GM19438 (cell line): ENCODE measurements around the gene OR8U1.
"Not testable (repeated sequence)": the region's sequence is repeated elsewhere in the genome, so short reads cannot be mapped to it uniquely, and the experiment has no call there.

Source experiments
- ATAC-seq: cut with Tn5 transposase; IDR thresholded peaks from one replicate; pipeline ENCODE4 v1.9.1; 2021; ENCODE audit warnings: low read depth; ENCODE audit not compliant: unreplicated experiment

Gene OR8U1

DNA sequence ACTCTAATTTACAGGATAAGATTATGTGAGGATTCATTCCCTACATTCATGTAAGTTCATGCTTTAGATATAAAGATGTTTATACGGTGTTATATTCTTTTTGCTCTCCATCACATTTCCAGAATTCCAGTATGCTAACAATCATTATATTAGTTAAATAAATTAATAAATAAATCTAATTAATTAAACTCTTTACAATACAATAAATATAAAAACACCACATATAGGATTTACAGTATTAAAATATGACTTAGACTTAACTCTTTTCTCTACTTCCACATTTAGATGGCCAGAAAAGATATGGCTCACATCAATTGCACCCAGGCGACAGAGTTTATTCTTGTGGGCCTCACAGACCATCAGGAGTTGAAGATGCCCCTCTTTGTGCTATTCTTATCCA, at the start of gene OR8U1:
TSS of gene OR8U1 (plus strand) at position 301 of the 400 bp plus-strand sequence. CDS start at position 301, 0 bp downstream.
- no peak for ATAC-seq

DNA sequence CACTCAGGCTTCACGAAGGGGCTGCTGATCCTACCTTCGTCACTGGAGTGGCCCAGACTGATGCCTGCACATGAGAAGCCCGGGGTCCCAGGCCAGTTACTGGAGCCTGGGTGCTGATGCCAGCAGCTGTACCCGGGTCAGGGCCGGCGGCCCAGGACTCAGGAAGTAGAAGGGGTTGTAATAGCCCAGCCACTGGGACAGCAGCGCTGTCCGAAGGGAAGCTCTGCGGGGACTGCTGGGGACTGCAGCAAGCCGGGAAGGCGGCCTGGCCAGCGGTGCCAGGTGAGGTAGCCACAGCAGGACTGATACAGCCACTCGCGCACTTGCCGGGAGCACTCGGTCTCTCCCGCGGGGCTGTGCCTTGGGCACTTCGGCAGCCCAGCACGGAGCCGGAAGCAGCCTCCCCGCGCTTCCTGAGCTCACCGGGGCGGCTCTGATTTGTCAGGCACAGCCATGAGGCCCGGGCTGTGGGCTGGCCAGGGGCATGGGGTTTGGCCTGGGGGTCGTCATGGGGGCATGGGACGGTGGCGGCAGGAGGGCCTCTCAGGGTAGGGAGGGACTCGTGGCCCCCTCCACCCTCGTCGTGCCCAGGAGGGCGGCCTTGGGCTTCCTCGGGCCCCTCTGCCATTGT, 43.4 kb upstream of the OR8U1 start:
- ATAC-seq: no peak

DNA sequence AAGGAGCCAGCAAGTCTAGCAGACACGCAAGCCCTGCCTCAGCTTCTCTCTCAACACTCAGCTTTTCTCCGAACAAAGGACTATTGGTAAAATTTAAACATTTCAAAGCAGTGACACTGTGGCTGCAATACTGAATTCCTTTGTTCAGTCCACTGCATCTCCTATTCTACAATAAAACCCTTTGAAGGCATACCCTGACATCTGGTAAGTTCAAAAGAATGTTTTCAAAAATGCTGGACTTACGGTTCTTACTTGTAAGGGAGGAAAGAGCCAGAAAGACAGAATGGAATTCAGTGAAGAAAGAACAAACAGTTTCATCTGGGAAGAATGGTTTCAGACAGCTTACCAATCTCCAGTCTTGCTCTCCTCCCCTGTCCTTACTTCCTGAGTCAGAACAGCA, 42.3 kb upstream of the OR8U1 start:
- ATAC-seq: no peak

DNA sequence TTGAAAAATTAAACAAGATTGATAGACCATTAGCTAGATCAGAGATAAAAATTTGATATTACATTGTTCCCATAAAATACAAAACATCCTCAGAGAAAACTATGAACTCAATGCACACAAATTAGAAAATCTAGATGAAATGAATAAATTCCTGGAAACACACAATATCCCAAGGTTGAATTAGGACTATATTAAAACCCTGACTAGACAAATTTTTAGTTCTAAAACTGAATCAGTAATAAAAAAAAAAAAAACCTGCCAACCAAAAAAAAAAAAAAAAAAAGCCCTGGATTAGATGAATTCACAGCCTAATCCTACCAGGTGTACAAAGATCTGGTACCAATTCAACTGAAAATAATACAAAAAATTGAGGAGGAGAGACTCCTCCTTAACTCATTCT, 35.1 kb upstream of the OR8U1 start:
- no peak for ATAC-seq

DNA sequence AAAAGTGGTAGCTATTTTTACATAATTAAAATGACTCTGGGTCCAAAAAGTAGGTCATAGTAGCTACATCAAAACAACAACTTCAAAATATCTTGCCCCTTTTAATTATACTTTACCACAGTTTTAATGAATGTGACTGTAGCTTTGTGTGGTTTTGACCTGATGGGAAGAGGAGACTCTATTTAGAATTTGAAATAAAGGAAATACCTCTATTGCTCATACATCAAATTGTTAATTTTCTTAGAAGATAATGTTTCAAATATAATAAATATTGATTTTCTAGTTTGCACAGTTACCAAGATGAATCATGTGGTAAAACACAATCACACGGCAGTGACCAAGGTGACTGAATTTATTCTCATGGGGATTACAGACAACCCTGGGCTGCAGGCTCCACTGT, 29.7 kb upstream of the OR8U1 start, which contains the start of gene OR8K1:
TSS of gene OR8K1 (plus strand) at position 301 of the 400 bp plus-strand sequence. CDS start at position 301, 0 bp downstream.
- no peak for ATAC-seq

DNA sequence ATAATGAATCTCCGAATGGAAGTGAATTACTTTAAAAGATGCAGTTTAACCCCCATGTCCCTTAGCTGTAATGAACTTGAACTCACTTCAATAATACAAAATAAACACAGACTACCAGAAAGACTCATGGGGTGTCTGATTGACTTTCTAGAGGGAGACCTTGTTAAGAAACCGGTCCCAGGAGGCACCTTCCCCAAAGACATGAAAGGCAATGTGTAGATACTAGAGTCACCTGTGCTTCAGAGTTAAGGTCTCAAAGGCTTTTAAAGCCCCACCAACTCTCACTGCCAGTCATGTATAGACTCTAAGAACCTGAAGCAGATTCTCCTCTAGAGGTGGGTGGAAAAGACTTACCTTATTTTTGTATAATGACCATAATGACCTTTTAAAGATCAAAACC, 21.4 kb upstream of the OR8U1 start, which contains the start of gene OR8J1:
TSS of gene OR8J1 (plus strand) at position 301 of the 400 bp plus-strand sequence. CDS start 5,956 bp downstream, outside the sequence.
- ATAC-seq: no peak

DNA sequence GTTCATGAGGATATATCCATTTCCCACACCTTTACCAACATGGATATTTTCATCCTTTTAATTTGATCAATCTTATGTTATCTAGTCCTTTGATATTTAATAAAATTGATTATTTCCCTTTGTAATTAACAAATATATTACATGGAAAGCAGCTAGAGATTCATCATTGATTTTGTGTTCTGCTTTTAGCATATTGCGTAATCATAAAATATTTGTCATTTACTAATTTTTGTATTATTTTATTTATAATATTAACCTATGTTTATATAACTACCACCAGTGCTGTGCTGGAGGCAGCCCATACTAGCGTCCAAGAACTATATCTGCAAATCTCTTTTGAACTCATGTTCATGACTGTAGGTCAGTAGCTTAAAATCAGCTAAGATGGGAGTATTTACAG, 4.7 kb downstream of the OR8U1 start:
- no peak for ATAC-seq

DNA sequence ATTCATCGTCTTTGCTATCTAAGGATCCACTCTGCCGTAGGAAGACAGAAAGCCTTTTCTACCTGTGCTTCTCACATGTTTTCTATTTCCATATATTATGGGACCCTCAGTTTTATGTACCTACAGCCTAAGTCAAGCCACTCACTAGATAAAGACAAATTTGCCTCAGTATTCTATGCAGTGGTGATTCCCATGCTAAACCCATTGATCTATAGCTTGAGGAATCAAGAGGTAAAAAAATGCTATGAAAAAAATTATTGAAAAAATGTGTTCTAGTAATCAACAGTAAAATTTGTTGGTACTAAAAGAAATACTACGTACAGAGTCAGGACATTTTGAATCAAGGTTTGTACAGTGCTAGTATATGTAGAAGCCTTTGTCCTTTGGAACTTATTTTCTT, 19.0 kb downstream of the OR8U1 start:
- no peak for ATAC-seq

DNA sequence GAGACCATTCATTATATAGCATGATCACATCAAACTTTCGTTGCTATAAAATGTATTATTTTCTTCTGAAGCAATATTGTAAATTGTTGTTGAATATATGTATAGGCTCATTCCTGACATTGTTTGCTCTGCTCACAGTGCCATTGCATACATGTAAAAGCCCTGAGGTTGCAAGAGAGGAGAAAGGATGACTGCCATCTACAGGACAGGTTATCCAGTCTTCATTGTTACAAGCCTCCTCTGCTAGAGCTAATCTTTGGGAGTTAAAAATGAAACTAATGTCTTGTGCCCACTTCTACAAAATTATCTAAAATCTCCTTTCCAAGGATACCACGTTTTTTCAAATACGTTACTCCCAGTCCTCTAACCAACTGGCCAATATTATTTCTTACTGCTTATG, 20.6 kb downstream of the OR8U1 start:
- ATAC-seq: no peak

DNA sequence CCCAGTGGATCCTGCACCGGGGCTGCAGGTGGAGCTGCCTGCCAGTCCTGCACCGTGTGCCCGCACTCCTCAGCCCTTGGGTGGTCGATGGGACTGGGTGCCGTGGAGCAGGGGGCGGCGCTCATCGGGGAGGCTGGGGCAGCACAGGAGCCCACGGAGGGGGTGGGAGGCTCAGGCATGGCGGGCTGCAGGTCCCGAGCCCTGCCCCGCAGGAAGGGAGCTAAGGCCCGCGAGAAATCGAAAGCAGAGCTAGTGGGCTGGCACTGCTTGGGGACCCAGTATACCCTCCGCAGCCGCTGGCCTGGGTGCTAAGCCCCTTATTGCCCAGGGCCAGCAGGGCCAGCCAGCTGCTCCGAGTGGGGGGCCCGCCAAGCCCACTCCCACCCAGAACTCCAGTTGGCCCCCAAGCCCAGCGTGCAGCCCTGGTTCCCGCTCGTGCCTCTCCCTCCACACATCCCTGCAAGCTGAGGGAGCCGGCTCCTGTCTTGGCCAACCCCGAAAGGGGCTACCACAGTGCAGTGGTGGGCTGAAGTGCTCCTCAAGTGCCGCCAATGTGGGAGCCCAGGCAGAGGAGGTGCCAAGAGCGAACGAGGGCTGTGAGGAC, 26.5 kb downstream of the OR8U1 start:
- not testable (repeated sequence) for ATAC-seq

DNA sequence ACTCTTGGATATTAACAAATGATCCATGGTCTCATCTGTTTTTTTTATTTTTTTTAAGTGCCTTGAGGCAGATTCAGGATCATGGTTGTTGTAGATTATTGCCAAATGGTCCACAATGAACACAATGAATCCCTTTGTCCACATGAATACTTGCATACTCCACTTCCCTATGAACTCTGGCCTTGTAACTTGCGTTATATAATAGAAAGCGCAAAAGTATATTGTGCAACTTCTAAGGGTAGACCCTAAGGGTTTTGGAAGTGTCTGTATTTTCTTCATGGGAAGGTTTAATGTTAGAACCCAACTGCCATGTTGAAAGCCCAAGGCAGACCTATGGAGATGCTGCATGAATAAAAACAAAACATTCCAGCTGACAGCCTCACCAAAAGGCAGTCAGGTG, 29.0 kb downstream of the OR8U1 start:
- no peak for ATAC-seq

DNA sequence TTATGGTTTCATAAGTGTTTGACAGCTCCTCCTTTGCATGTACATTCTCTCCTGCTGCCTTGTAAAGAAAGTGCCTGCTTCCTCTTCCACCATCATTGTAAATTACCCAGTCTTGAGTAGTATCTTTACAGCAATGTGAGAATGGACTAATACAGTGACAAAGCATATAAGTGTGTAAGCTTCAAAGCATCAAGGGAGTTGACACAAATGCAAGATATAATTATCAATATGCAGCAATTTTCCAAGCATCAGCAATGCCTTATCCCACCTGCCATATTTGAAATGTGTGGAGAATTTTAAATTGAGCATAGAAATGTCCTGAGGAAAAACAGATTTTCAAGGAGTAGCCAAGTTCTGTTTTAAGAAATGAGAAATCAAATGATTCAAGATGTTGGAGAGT, 35.4 kb downstream of the OR8U1 start:
- ATAC-seq: no peak

DNA sequence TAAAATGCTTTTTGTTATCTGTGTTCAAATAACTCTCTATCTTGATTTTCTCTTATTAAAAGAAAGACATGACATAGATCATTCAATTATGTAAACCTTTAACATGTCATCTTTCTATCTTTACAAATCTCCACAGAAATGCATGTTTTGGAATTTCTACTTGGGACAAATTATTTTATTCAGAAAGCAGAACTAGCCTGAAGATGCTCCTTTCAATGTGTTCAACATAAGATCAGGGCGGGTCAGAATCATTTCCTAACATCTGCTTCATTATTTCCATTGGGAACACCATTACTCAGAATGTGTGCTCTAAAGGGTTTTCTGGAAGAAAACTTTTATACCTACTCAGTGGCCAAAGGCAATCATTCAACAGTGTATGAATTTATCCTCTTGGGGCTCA, 37.0 kb downstream of the OR8U1 start, which contains the start of gene OR5AL1:
TSS of gene OR5AL1 (plus strand) at position 301 of the 400 bp plus-strand sequence.
- ATAC-seq: no peak
